IMR-90 (cell line): Measurements from ENCODE around the gene CCDC33. TPM values are rescaled to one million over a fixed set of nuclear protein-coding genes. Genes with fewer than 3 reads are reported as not detected.

Source experiments
- ATAC-seq: fragments of 200-7000 bp; cut with Tn5 transposase; 2 replicates; pipeline ENCODE4 v1.9.1; 2020; ENCODE audit warnings: low read depth, mild to moderate bottlenecking, moderate library complexity
- BruUV-seq: library from RNA; stranded (reverse); fragments of 400-500 nt; replicated peaks from 2 replicates; lab custom pipeline; 2021; lab: Mats Ljungman, UMichigan
- CTCF ChIA-PET: fragments of 300-600 bp; formaldehyde crosslinking; extraction: SDS; loops from one replicate; lab custom pipeline; 2021; ENCODE audit warnings: antibody characterized with exemption; lab: Yijun Ruan, JAX
- POLR2A ChIA-PET: fragments of 300-600 bp; sonication (Branson Sonifier 250); formaldehyde crosslinking; loops from one replicate; lab custom pipeline; 2022; ENCODE audit warnings: antibody characterized with exemption; ENCODE audit not compliant: unreplicated experiment; lab: Charles Lee
- DNase-seq: peaks from one replicate; pipeline ENCODE4 v3.0.0; 2013
- H2AFZ ChIP-seq: replicated peaks from 2 replicates; pipeline ENCODE3; 2013; ENCODE audit warnings: low read length, mild to moderate bottlenecking; ENCODE audit not compliant: poor library complexity
- H2AK5ac ChIP-seq: 2 replicates; pipeline ENCODE4 v1.6.1; 2013; ENCODE audit warnings: low read depth, low read length, inconsistent platforms
- H2AK9ac ChIP-seq: replicated peaks from 2 replicates; pipeline ENCODE3; 2013; ENCODE audit warnings: mild to moderate bottlenecking, low read depth, low read length, moderate library complexity; ENCODE audit not compliant: poor library complexity
- H2BK120ac ChIP-seq: 2 replicates; pipeline ENCODE4 v1.6.1; 2013; ENCODE audit warnings: low read depth, low read length, inconsistent platforms
- H2BK15ac ChIP-seq: 3 replicates; pipeline ENCODE4 v1.6.1; 2013; ENCODE audit warnings: low read depth, low read length, inconsistent platforms
- H2BK20ac ChIP-seq: 2 replicates; pipeline ENCODE4 v1.6.1; 2013; ENCODE audit warnings: low read depth, mild to moderate bottlenecking, inconsistent platforms, low read length, moderate library complexity
- H2BK5ac ChIP-seq: 2 replicates; pipeline ENCODE4 v1.6.1; 2013; ENCODE audit warnings: mild to moderate bottlenecking, low read depth, low read length, inconsistent platforms; ENCODE audit not compliant: poor library complexity, severe bottlenecking
- H3K14ac ChIP-seq: replicated peaks from 2 replicates; pipeline ENCODE4 v1.6.1; 2013; ENCODE audit warnings: low read depth, low read length, inconsistent platforms
- H3K18ac ChIP-seq: 2 replicates; pipeline ENCODE4 v1.6.1; 2013; ENCODE audit warnings: low read depth, low read length, control low read depth
- H3K23ac ChIP-seq: 2 replicates; pipeline ENCODE4 v1.6.1; 2013; ENCODE audit warnings: low read depth, low read length, inconsistent platforms
- H3K27ac ChIP-seq: 2 replicates; pipeline ENCODE4 v1.5.1; 2013; ENCODE audit warnings: mild to moderate bottlenecking, control low read depth, low read length; ENCODE audit not compliant: insufficient read depth
- H3K27me3 ChIP-seq: 2 replicates; pipeline ENCODE4 v1.6.1; 2013; ENCODE audit warnings: low read length; ENCODE audit not compliant: control insufficient read depth, insufficient read depth
- H3K36me3 ChIP-seq: 2 replicates; pipeline ENCODE4 v1.6.1; 2013; ENCODE audit warnings: low read length, mixed read lengths; ENCODE audit not compliant: control insufficient read depth, insufficient read depth
- H3K4ac ChIP-seq: 2 replicates; pipeline ENCODE4 v1.6.1; 2013; ENCODE audit warnings: low read depth, low read length, inconsistent platforms
- H3K4me1 ChIP-seq: 2 replicates; pipeline ENCODE4 v1.6.1; 2013; ENCODE audit warnings: low read length, mixed read lengths; ENCODE audit not compliant: control insufficient read depth, insufficient read depth
- H3K4me2 ChIP-seq: 2 replicates; pipeline ENCODE4 v1.6.1; 2013; ENCODE audit warnings: low read depth, mild to moderate bottlenecking, control low read depth, low read length, moderate library complexity
- H3K4me3 ChIP-seq: 2 replicates; pipeline ENCODE4 v1.5.1; 2013; ENCODE audit warnings: low read depth, mild to moderate bottlenecking, control low read depth, low read length, moderate library complexity; ENCODE audit not compliant: insufficient read depth
- H3K56ac ChIP-seq: 2 replicates; pipeline ENCODE4 v1.6.1; 2013; ENCODE audit warnings: low read length, inconsistent platforms; ENCODE audit not compliant: insufficient read depth; ENCODE audit errors: extremely low read depth
- H3K79me1 ChIP-seq, 2 experiments: 2 replicates each; pipeline ENCODE4 v1.6.1; 2013; ENCODE audit warnings: low read length in 2 of 2, inconsistent platforms in 1 of 2, low read depth in 1 of 2
- H3K9ac ChIP-seq: 2 replicates; pipeline ENCODE4 v1.6.1; 2013; ENCODE audit warnings: low read depth, low read length, control low read depth
- H3K9me1 ChIP-seq: 2 replicates; pipeline ENCODE4 v1.6.1; 2013; ENCODE audit warnings: low read length, inconsistent platforms; ENCODE audit not compliant: insufficient read depth
- H3K9me3 ChIP-seq: 2 replicates; pipeline ENCODE4 v1.6.1; 2013; ENCODE audit warnings: low read length; ENCODE audit not compliant: control insufficient read depth, insufficient read depth
- H4K20me1 ChIP-seq: 2 replicates; pipeline ENCODE4 v1.6.1; 2013; ENCODE audit warnings: low read length, inconsistent platforms; ENCODE audit not compliant: insufficient read depth
- H4K5ac ChIP-seq: 2 replicates; pipeline ENCODE4 v1.6.1; 2013; ENCODE audit warnings: mild to moderate bottlenecking, low read depth, low read length, control low read depth
- H4K8ac ChIP-seq, 2 experiments: 2 replicates each; pipeline ENCODE4 v1.6.1; 2013; ENCODE audit warnings: low read depth in 2 of 2, low read length in 2 of 2, control low read depth in 1 of 2, inconsistent platforms in 1 of 2
- H4K91ac ChIP-seq: 2 replicates; pipeline ENCODE4 v1.6.1; 2013; ENCODE audit warnings: low read depth, low read length, inconsistent platforms; ENCODE audit not compliant: insufficient read depth
- BHLHE40 ChIP-seq: fragments of 150-350 bp; IDR thresholded peaks from 2 replicates; pipeline ENCODE4 v1.6.1; 2016; ENCODE audit warnings: mild to moderate bottlenecking, low read depth, low read length
- CEBPB ChIP-seq: IDR thresholded peaks from 2 replicates; pipeline ENCODE4 v1.6.1; 2012; ENCODE audit warnings: low read depth, low read length, improper control_type of control experiment
- CHD1 ChIP-seq: IDR thresholded peaks from 2 replicates; pipeline ENCODE4 v1.6.1; 2012; ENCODE audit warnings: low read depth, low read length, improper control_type of control experiment
- ELK1 ChIP-seq: fragments of 150-350 bp; IDR thresholded peaks from 2 replicates; pipeline ENCODE4 v1.6.1; 2016; ENCODE audit warnings: low read depth, mild to moderate bottlenecking, low read length, moderate library complexity, borderline replicate concordance
- FOS ChIP-seq: fragments of 150-350 bp; IDR thresholded peaks from 2 replicates; pipeline ENCODE4 v1.6.1; 2016; ENCODE audit warnings: low read depth, low read length
- MAZ ChIP-seq: IDR thresholded peaks from 2 replicates; pipeline ENCODE4 v1.6.1; 2012; ENCODE audit warnings: low read depth, mild to moderate bottlenecking, low read length, improper control_type of control experiment, moderate library complexity, borderline replicate concordance
- MXI1 ChIP-seq: IDR thresholded peaks from 2 replicates; pipeline ENCODE4 v1.6.1; 2012; ENCODE audit warnings: low read depth, mild to moderate bottlenecking, low read length, moderate library complexity, borderline replicate concordance
- RFX5 ChIP-seq: IDR thresholded peaks from 2 replicates; pipeline ENCODE4 v1.8.0; 2012; ENCODE audit warnings: low read depth, mild to moderate bottlenecking, low read length, moderate library complexity
- USF2 ChIP-seq: fragments of 150-350 bp; IDR thresholded peaks from 2 replicates; pipeline ENCODE4 v1.6.1; 2017; ENCODE audit warnings: mild to moderate bottlenecking, antibody characterized with exemption, low read length, low read depth
- WGBS, 2 experiments: methylation state at CpG; one replicate each; pipeline versions ENCODE4 v1.1.5 to v1.1.7; 2013; ENCODE audit warnings: missing lambda C conversion rate in 2 of 2; ENCODE audit not compliant: insufficient read length in 1 of 2; ENCODE audit errors: extremely low coverage in 2 of 2; 5-methylcytosine and 5-hydroxymethylcytosine counted together
- dilution Hi-C: fragments of 300-500 bp; cut with HindIII; formaldehyde crosslinking; loops from one replicate; pipeline ENCODE4 v1.14.3; 2018; ENCODE audit warnings: low sequenced_read_pairs; ENCODE audit not compliant: unreplicated experiment
- in situ Hi-C: fragments of 300-500 bp; cut with MboI; formaldehyde crosslinking; loops from 3 replicates; pipeline ENCODE4 v1.14.3; 2019; ENCODE audit warnings: low sequenced_read_pairs, inconsistent platforms, mixed read lengths
- intact Hi-C: fragments of 100-400 bp; cut with micrococcal nuclease; formaldehyde crosslinking; loops from 2 replicates; pipeline ENCODE4 v1.10.0; 2022
- polyA plus RNA-seq, 3 experiments: library from polyadenylated mRNA; depleted of rRNA; stranded (reverse); fragments of >200 nt; gene quantifications; 2 replicates each; pipeline ENCODE4 v1.2.3, GENCODE V29; 2012; ENCODE audit warnings: low replicate concordance in 1 of 3
- total RNA-seq: library from RNA; depleted of rRNA; stranded (reverse); fragments of >200 nt; gene quantifications from 2 replicates; pipeline ENCODE4 v1.2.3, GENCODE V29; 2012
- TF ChIP-seq, protein P1 (sequence below): conservative IDR thresholded peaks from 2 replicates; pipeline ENCODE4 v1.5.1; 2012; ENCODE audit warnings: mild to moderate bottlenecking, low read depth, low read length, improper control_type of control experiment

The CCDC33 gene
- total and polyA plus RNA-seq, 2 of the 4 experiments (the other 2 are of a cell fraction): not detected

- no peak for TF ChIP-seq ELK1
These were observed 128.9 kb downstream of the CCDC33 start (continued) for GRCh38 chr15:74364936-74365597.

GRCh38 chr15:74365598-74366445 lies 129.7 kb downstream of the CCDC33 start:
- Histone ChIP-seq H4K20me1 (no peaks in the 10 kb centered on the region), H2AK5ac (no peak overlapping the region), H3K27me3 (peaks cover 40% of the 10 kb centered on the region), H3K9me3 (no peaks in the 10 kb centered on the region), H3K27ac (no peak overlapping the region; the same call in 1 of the 2 replicates), H3K14ac (peak overlapping the region; percentile 14; the same call in 1 of the 2 replicates), H2BK15ac (peak overlapping the region; percentile 70; the same call in 1 of the 3 replicates), H3K56ac (no peak overlapping the region), H2BK5ac (no peak overlapping the region), H3K79me1 (no peaks in the 10 kb centered on the region), H2BK120ac (no peak overlapping the region; the same call in 1 of the 2 replicates), H2AK9ac (peak overlapping the region; percentile 78), H3K4me3 (peak overlapping the region; percentile 33), H3K4me1 (peaks cover 3% of the 10 kb centered on the region; the same call in 1 of the 2 replicates), H3K23ac (no peak overlapping the region), H3K4ac (no peak overlapping the region), H3K4me2 (peak overlapping the region; percentile 70), H4K5ac (peak overlapping the region; percentile 21), H3K9me1 (no peaks in the 10 kb centered on the region), H2AFZ (peak overlapping the region; percentile 94), H3K36me3 (no peaks in the 10 kb centered on the region), H4K8ac (peak overlapping the region; percentile 80 to 87; a peak in 3 of 4 replicates), H2BK20ac (no peak overlapping the region), H4K91ac (peak overlapping the region; percentile 54; the same call in 1 of the 2 replicates), H3K18ac (no peak overlapping the region), H3K9ac (peak overlapping the region; percentile 30)
- peak; percentile 65 for ATAC-seq
- in situ Hi-C loops (no loop called here), intact Hi-C loops (no loop called here), dilution Hi-C loops (no loop called here)
- POLR2A ChIA-PET: no interaction called here
- no TSS peak for BruUV-seq
- no peak for TF ChIP-seq MAZ
- TF ChIP-seq RFX5: no peak
- TF ChIP-seq USF2: no peak
- no peak for TF ChIP-seq MXI1
- no peak for TF ChIP-seq CHD1
- TF ChIP-seq BHLHE40: no peak
- TF ChIP-seq CEBPB: no peak
- no peak for TF ChIP-seq FOS
- TF ChIP-seq, protein P1, sequence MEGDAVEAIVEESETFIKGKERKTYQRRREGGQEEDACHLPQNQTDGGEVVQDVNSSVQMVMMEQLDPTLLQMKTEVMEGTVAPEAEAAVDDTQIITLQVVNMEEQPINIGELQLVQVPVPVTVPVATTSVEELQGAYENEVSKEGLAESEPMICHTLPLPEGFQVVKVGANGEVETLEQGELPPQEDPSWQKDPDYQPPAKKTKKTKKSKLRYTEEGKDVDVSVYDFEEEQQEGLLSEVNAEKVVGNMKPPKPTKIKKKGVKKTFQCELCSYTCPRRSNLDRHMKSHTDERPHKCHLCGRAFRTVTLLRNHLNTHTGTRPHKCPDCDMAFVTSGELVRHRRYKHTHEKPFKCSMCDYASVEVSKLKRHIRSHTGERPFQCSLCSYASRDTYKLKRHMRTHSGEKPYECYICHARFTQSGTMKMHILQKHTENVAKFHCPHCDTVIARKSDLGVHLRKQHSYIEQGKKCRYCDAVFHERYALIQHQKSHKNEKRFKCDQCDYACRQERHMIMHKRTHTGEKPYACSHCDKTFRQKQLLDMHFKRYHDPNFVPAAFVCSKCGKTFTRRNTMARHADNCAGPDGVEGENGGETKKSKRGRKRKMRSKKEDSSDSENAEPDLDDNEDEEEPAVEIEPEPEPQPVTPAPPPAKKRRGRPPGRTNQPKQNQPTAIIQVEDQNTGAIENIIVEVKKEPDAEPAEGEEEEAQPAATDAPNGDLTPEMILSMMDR: no peak
- CTCF ChIA-PET: no interaction called here
- WGBS, 2 experiments: 5% methylated on average over 38 of the region's 75 CpGs; no CpG with 5 or more reads in 1 of the 2 experiments
- peak; percentile 41 for DNase-seq
